Measurements from ENCODE around the gene ZFAND3. TPM values are rescaled to one million over a fixed set of nuclear protein-coding genes. Genes with fewer than 3 reads are reported as not detected.
"Not testable (repeated sequence)": the region's sequence is repeated elsewhere in the genome, so short reads cannot be mapped to it uniquely, and the experiment has no call there.

The ZFAND3 gene
- total and polyA plus RNA-seq, 10 donors: 9.3 to 63.7 (median 49.9) TPM

DNA sequence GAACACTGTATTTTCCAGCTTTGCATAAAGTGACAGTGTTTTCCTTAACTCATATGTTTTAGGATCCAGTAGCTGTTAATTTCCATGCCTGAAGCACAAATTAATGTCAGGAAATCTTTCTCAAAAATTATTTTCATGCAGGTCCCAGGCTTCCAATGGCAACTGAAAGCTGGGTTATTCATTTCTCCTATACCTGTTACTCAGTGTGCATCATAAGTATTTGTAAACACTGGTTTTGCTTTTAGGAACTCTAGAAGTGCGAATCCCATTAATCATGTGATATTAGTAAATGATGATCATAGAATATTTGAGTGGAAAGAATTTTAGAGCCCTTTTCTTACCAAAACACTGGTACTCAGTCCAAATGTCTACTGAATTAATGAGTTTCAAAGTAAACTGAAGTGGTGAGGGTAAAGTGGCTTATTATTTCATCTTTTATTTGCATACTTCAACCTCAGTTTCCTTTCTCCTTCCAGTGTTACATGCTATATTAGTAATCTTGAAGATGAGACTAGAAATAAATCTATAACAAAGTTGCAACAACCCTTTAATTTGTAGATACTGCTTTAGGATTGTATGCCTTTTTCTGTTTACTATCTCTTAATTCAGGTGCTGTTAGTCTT, 124.0 kb downstream of the ZFAND3 start:
- DNase-seq: no peak
- intact Hi-C loops (cut with DNase I; ENCODE audit: low total_unique reads): no loop called here
- Histone ChIP-seq H3K9me3 (peaks cover 0 to 2% (median 0%) of the 10 kb centered on the region in 8 donors), H3K4me1 (peaks cover 16 to 91% (median 45%) of the 10 kb centered on the region in 6 donors), H3K27me3 (replicated peaks in 1 of 7) (no peaks in the 10 kb centered on the region), H3K27ac (no peak overlapping the region), H3K36me3 (no peaks in the 10 kb centered on the region), H3K4me3 (no peak overlapping the region)
- 88 to 95% (median 92%) methylated on average over 1 of the region's 1 CpG for WGBS, 5 donors
- TF ChIP-seq POLR2AphosphoS5 (IDR thresholded peaks at IDR 0.05) (no peak), POLR2A (IDR thresholded peaks at IDR 0.05) (no peak)
- TF ChIP-seq, protein P1, sequence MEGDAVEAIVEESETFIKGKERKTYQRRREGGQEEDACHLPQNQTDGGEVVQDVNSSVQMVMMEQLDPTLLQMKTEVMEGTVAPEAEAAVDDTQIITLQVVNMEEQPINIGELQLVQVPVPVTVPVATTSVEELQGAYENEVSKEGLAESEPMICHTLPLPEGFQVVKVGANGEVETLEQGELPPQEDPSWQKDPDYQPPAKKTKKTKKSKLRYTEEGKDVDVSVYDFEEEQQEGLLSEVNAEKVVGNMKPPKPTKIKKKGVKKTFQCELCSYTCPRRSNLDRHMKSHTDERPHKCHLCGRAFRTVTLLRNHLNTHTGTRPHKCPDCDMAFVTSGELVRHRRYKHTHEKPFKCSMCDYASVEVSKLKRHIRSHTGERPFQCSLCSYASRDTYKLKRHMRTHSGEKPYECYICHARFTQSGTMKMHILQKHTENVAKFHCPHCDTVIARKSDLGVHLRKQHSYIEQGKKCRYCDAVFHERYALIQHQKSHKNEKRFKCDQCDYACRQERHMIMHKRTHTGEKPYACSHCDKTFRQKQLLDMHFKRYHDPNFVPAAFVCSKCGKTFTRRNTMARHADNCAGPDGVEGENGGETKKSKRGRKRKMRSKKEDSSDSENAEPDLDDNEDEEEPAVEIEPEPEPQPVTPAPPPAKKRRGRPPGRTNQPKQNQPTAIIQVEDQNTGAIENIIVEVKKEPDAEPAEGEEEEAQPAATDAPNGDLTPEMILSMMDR (IDR thresholded peaks at IDR 0.05 in 8 of 11, conservative IDR thresholded peaks at IDR 0.05 in 3 of 11): no peak

DNA sequence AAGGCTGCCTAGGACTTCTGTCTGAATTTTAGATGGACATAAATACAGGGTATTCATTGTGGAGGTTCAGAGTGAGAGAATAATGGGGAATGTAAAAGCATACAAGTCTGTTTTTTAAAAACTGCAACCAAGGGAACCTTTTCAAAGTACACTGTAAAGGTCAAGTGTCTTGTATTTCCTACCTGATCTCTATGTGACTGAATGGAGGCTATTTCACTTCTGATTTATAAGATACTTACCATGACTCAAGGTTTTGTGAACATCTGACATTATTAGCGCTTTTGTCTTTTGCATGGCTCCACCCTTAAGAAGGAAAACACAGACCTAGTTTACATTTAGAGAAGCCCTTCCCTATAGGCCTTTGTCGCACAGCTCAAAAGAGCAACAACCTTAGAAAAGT, 126.5 kb downstream of the ZFAND3 start:
- Histone ChIP-seq H3K4me1 (peaks cover 4 to 82% (median 33%) of the 10 kb centered on the region in 6 donors), H3K9me3 (peaks cover 0 to 6% (median 0%) of the 10 kb centered on the region in 8 donors), H3K4me3 (no peak overlapping the region), H3K36me3 (no peaks in the 10 kb centered on the region), H3K27ac (no peak overlapping the region), H3K27me3 (replicated peaks in 1 of 7) (no peaks in the 10 kb centered on the region)
- WGBS, 5 donors: 83 to 94% (median 89%) methylated on average over 2 of the region's 2 CpGs
- intact Hi-C loops (cut with DNase I; ENCODE audit: low total_unique reads): no loop called here
- no peak for TF ChIP-seq POLR2A (IDR thresholded peaks at IDR 0.05)
- no peak for TF ChIP-seq POLR2AphosphoS5 (IDR thresholded peaks at IDR 0.05)
- TF ChIP-seq, protein P1 (IDR thresholded peaks at IDR 0.05 in 8 of 11, conservative IDR thresholded peaks at IDR 0.05 in 3 of 11): no peak
- no peak for DNase-seq

DNA sequence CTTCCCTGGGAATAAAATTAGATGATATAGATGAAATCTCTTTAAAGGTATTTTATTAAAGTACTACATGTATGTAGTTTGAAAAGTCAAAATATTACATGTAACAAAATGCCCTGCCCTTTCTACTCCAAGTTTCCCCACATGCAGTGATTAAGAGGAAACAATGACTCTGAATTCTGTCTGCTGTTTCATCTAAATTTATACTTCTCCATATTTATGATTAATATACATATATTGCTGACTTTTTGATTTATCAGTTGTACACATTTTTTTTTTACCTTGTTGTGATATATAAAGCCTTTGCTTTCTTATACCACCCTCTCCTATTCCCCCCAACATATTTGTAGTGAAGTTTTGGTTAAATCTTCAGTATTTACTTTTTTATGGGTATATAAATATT, 127.9 kb downstream of the ZFAND3 start:
- TF ChIP-seq POLR2AphosphoS5 (IDR thresholded peaks at IDR 0.05) (no peak), POLR2A (IDR thresholded peaks at IDR 0.05) (no peak)
- TF ChIP-seq, protein P1 (IDR thresholded peaks at IDR 0.05 in 8 of 11, conservative IDR thresholded peaks at IDR 0.05 in 3 of 11): no peak
- no peak overlapping the region for H3K27ac ChIP-seq
- H3K4me1 ChIP-seq: peaks cover 8 to 82% (median 37%) of the 10 kb centered on the region in 6 donors
- intact Hi-C loops (cut with DNase I; ENCODE audit: low total_unique reads): no loop called here
- H3K27me3 ChIP-seq (replicated peaks in 1 of 7): no peaks in the 10 kb centered on the region
- H3K9me3 ChIP-seq: peaks cover 0 to 6% (median 0%) of the 10 kb centered on the region in 8 donors
- no peaks in the 10 kb centered on the region for H3K36me3 ChIP-seq
- no peak overlapping the region for H3K4me3 ChIP-seq
- DNase-seq: no peak

DNA sequence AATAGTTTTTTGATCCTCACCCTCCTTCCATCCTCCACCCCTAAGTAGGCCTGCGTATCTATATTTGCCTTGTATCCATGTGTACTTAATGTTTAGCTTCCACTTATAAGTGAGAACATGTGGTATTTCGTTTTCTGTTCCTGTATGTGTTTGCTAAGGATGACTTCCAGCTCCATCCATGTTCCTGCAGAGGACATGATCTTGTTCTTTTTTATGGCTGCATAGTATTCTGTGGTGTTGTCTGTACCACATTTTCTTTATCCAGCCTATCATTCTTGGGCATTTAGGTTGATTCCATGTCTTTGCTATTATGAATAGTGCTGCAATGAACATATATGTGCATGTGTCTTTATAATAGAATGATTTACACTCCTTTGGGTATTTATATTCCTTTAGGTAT, 129.1 kb downstream of the ZFAND3 start:
- H3K27me3 ChIP-seq (replicated peaks in 1 of 7); H3K9me3 ChIP-seq; DNase-seq; intact Hi-C loops (cut with DNase I; ENCODE audit: low total_unique reads); H3K4me3 ChIP-seq; H3K27ac ChIP-seq; H3K36me3 ChIP-seq: not testable (repeated sequence)
- WGBS, 5 donors: 95 to 100% (median 97%) methylated on average over 2 of the region's 2 CpGs
- H3K4me1 ChIP-seq: peaks cover 8 to 82% (median 36%) of the 10 kb centered on the region in 6 donors

Measured in spleen (tissue), 11 donors.